GM23338 (cell line): ENCODE data around the gene NCF2. TPM values are rescaled to one million over a fixed set of nuclear protein-coding genes. Genes with fewer than 3 reads are reported as not detected.

Experiments
- ATAC-seq: fragments of 200-7000 bp; cut with Tn5 transposase; 3 replicates; pipeline ENCODE4 v1.9.1; 2020
- DNase-seq: peaks from one replicate; pipeline ENCODE4 v3.0.0-alpha.2; 2015; ENCODE audit warnings: low spot score
- H2AFZ ChIP-seq: fragments of 200-600 bp; sonication (generic); 2 replicates; pipeline ENCODE4 v1.8.0; 2016; ENCODE audit warnings: antibody characterized with exemption, mild to moderate bottlenecking, moderate library complexity
- H3F3A ChIP-seq: fragments of 200-600 bp; sonication (generic); replicated peaks from 2 replicates; pipeline ENCODE4 v1.8.0; 2017; ENCODE audit warnings: antibody characterized with exemption, mixed run types, low read depth
- H3K27ac ChIP-seq: fragments of 200-600 bp; sonication (generic); 2 replicates; pipeline ENCODE4 v1.6.1; 2016; ENCODE audit warnings: low read depth
- H3K27me3 ChIP-seq: fragments of 200-600 bp; sonication (generic); 2 replicates; pipeline ENCODE4 v1.8.0; 2016; ENCODE audit warnings: mild to moderate bottlenecking, mixed run types, moderate library complexity; ENCODE audit not compliant: insufficient read depth
- H3K36me3 ChIP-seq: fragments of 200-600 bp; sonication (generic); 2 replicates; pipeline ENCODE4 v1.8.0; 2016; ENCODE audit warnings: mild to moderate bottlenecking; ENCODE audit not compliant: insufficient read depth
- H3K4me1 ChIP-seq: fragments of 200-600 bp; sonication (generic); 2 replicates; pipeline ENCODE4 v1.8.0; 2016; ENCODE audit warnings: mild to moderate bottlenecking, moderate library complexity; ENCODE audit not compliant: insufficient read depth
- H3K4me2 ChIP-seq: fragments of 200-600 bp; sonication (generic); 2 replicates; pipeline ENCODE4 v1.7.1; 2017; ENCODE audit warnings: mixed run types
- H3K4me3 ChIP-seq: fragments of 200-600 bp; sonication (generic); 2 replicates; pipeline ENCODE4 v1.6.1; 2016; ENCODE audit warnings: mixed run types
- H3K79me2 ChIP-seq: fragments of 200-600 bp; sonication (generic); replicated peaks from 2 replicates; pipeline ENCODE4 v1.8.0; 2017; ENCODE audit warnings: mild to moderate bottlenecking; ENCODE audit not compliant: insufficient read depth
- H3K9me2 ChIP-seq: fragments of 200-600 bp; sonication (generic); 2 replicates; pipeline ENCODE4 v1.8.0; 2017; ENCODE audit not compliant: insufficient read depth
- H4K20me1 ChIP-seq: fragments of 200-600 bp; sonication (generic); replicated peaks from 2 replicates; pipeline ENCODE4 v1.8.0; 2017; ENCODE audit warnings: mild to moderate bottlenecking; ENCODE audit not compliant: insufficient read depth
- H3K27ac Mint-ChIP-seq: 2 replicates; pipeline ENCODE4 v1.8.0; 2020; ENCODE audit warnings: inconsistent platforms, mild to moderate bottlenecking, moderate library complexity, mixed read lengths
- H3K27me3 Mint-ChIP-seq: 3 replicates; pipeline ENCODE4 v1.8.0; 2022; ENCODE audit warnings: low read depth, mild to moderate bottlenecking, moderate library complexity, mixed read lengths, inconsistent platforms; ENCODE audit not compliant: insufficient read depth, poor library complexity
- H3K36me3 Mint-ChIP-seq: 3 replicates; pipeline ENCODE4 v1.8.0; 2021; ENCODE audit warnings: low read depth, mild to moderate bottlenecking, inconsistent platforms, moderate library complexity, mixed read lengths
- H3K4me1 Mint-ChIP-seq: 3 replicates; pipeline ENCODE4 v1.8.0; 2020; ENCODE audit warnings: mild to moderate bottlenecking, inconsistent platforms, mixed read lengths
- H3K4me3 Mint-ChIP-seq: 3 replicates; pipeline ENCODE4 v1.8.0; 2021; ENCODE audit warnings: moderate library complexity, mild to moderate bottlenecking, inconsistent platforms, mixed read lengths
- H3K9me3 Mint-ChIP-seq: 3 replicates; pipeline ENCODE4 v1.8.0; 2020; ENCODE audit warnings: moderate library complexity, mild to moderate bottlenecking, inconsistent platforms, mixed read lengths
- CTCF ChIP-seq, 2 experiments: fragments of 200-600 bp in 1 of 2; sonication (generic) in 1 of 2; conservative IDR thresholded peaks; 2 replicates each; pipeline versions ENCODE4 v1.5.1 to v1.6.1; 2016 to 2017; ENCODE audit warnings: antibody characterized with exemption in 2 of 2, low read depth in 2 of 2, mild to moderate bottlenecking in 2 of 2, moderate library complexity in 1 of 2
- EZH2 ChIP-seq: fragments of 200-600 bp; sonication (generic); IDR thresholded peaks from one replicate; pipeline ENCODE4 v1.8.0; 2017; ENCODE audit warnings: antibody characterized with exemption, mild to moderate bottlenecking, low read depth; ENCODE audit not compliant: unreplicated experiment
- JUNB ChIP-seq: IDR thresholded peaks from one replicate; pipeline ENCODE4 v1.6.1; 2016; ENCODE audit warnings: antibody characterized with exemption; ENCODE audit not compliant: unreplicated experiment
- NANOG ChIP-seq: IDR thresholded peaks from 2 replicates; pipeline ENCODE4 v1.6.1; 2016; ENCODE audit warnings: antibody characterized with exemption, borderline replicate concordance
- ZNF114 ChIP-seq: fragments of 250-450 bp; sonication (Bioruptor Pico); IDR thresholded peaks from 2 replicates; pipeline ENCODE4 v1.5.0; 2020; ENCODE audit warnings: mild to moderate bottlenecking, moderate library complexity
- ZNF331 ChIP-seq: fragments of 250-450 bp; sonication (Bioruptor Pico); IDR thresholded peaks from 2 replicates; pipeline ENCODE4 v1.5.0; 2020; ENCODE audit warnings: low read depth, mild to moderate bottlenecking, moderate library complexity
- polyA plus RNA-seq: library from polyadenylated mRNA; unstranded; fragments of >200 nt; fragmentation: Nextera tagmentation; extraction: Ambion mirVana; gene quantifications from 2 replicates; pipeline ENCODE4 v1.2.1, GENCODE V29; 2016
- total RNA-seq: library from RNA; depleted of rRNA; stranded (reverse); fragments of >200 nt; shearing (Covaris generic); gene quantifications from 2 replicates; pipeline ENCODE4 v1.2.3, GENCODE V29; 2014
- TF ChIP-seq, protein P1 (sequence below): IDR thresholded peaks from 2 replicates; pipeline ENCODE4 v1.6.1; 2016; ENCODE audit warnings: antibody characterized with exemption
- TF ChIP-seq, protein P2 (sequence below): fragments of 250-450 bp; sonication (Bioruptor Pico); IDR thresholded peaks from 2 replicates; pipeline ENCODE4 v1.5.0; 2020; ENCODE audit warnings: mild to moderate bottlenecking, moderate library complexity

NCF2 gene
- total and polyA plus RNA-seq, 2 experiments from 2014 or later, result not detected

DNA sequence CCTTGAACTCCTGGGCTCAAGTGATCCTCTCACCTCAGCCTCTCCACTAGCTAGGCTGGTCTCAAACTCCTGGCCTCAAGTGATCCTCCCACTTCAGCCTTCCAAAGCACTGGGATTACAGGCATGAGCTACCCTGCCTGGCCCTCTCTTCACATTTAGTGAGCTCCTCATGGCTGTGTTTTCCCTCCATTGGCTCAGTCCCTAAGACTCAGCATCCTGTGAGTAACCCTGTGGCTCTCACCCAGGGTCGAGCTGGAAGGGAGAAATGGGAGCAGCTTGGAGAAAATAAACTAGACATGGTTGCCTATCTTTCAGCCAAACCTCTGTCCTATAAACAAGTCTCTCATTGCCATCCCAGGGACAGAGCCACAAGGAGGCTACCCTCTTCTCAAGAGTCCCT lies 17.5 kb downstream of the NCF2 start:
- Mint-ChIP-seq H3K36me3 (no peaks in the 10 kb centered on the region), H3K4me3 (no peak overlapping the region), H3K9me3 (no peaks in the 10 kb centered on the region), H3K27ac (no peak overlapping the region; the same call in 1 of the 2 replicates), H3K4me1 (no peaks in the 10 kb centered on the region), H3K27me3 (peaks cover 7% of the 10 kb centered on the region)
- Histone ChIP-seq H3K4me1 (no peaks in the 10 kb centered on the region), H3F3A (no peaks in the 10 kb centered on the region), H3K9me2 (0 out of 2 replicates have a peak, but pooled peaks cover 3% of the 10 kb centered on the region), H3K36me3 (no peaks in the 10 kb centered on the region), H2AFZ (no peak overlapping the region), H3K27me3 (no peaks in the 10 kb centered on the region), H3K4me2 (no peak overlapping the region), H3K79me2 (no peaks in the 10 kb centered on the region), H4K20me1 (no peaks in the 10 kb centered on the region), H3K27ac (no peak overlapping the region), H3K4me3 (no peak overlapping the region)
- TF ChIP-seq, protein P1, sequence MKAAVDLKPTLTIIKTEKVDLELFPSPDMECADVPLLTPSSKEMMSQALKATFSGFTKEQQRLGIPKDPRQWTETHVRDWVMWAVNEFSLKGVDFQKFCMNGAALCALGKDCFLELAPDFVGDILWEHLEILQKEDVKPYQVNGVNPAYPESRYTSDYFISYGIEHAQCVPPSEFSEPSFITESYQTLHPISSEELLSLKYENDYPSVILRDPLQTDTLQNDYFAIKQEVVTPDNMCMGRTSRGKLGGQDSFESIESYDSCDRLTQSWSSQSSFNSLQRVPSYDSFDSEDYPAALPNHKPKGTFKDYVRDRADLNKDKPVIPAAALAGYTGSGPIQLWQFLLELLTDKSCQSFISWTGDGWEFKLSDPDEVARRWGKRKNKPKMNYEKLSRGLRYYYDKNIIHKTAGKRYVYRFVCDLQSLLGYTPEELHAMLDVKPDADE, result no peak
- TF ChIP-seq, protein P2, sequence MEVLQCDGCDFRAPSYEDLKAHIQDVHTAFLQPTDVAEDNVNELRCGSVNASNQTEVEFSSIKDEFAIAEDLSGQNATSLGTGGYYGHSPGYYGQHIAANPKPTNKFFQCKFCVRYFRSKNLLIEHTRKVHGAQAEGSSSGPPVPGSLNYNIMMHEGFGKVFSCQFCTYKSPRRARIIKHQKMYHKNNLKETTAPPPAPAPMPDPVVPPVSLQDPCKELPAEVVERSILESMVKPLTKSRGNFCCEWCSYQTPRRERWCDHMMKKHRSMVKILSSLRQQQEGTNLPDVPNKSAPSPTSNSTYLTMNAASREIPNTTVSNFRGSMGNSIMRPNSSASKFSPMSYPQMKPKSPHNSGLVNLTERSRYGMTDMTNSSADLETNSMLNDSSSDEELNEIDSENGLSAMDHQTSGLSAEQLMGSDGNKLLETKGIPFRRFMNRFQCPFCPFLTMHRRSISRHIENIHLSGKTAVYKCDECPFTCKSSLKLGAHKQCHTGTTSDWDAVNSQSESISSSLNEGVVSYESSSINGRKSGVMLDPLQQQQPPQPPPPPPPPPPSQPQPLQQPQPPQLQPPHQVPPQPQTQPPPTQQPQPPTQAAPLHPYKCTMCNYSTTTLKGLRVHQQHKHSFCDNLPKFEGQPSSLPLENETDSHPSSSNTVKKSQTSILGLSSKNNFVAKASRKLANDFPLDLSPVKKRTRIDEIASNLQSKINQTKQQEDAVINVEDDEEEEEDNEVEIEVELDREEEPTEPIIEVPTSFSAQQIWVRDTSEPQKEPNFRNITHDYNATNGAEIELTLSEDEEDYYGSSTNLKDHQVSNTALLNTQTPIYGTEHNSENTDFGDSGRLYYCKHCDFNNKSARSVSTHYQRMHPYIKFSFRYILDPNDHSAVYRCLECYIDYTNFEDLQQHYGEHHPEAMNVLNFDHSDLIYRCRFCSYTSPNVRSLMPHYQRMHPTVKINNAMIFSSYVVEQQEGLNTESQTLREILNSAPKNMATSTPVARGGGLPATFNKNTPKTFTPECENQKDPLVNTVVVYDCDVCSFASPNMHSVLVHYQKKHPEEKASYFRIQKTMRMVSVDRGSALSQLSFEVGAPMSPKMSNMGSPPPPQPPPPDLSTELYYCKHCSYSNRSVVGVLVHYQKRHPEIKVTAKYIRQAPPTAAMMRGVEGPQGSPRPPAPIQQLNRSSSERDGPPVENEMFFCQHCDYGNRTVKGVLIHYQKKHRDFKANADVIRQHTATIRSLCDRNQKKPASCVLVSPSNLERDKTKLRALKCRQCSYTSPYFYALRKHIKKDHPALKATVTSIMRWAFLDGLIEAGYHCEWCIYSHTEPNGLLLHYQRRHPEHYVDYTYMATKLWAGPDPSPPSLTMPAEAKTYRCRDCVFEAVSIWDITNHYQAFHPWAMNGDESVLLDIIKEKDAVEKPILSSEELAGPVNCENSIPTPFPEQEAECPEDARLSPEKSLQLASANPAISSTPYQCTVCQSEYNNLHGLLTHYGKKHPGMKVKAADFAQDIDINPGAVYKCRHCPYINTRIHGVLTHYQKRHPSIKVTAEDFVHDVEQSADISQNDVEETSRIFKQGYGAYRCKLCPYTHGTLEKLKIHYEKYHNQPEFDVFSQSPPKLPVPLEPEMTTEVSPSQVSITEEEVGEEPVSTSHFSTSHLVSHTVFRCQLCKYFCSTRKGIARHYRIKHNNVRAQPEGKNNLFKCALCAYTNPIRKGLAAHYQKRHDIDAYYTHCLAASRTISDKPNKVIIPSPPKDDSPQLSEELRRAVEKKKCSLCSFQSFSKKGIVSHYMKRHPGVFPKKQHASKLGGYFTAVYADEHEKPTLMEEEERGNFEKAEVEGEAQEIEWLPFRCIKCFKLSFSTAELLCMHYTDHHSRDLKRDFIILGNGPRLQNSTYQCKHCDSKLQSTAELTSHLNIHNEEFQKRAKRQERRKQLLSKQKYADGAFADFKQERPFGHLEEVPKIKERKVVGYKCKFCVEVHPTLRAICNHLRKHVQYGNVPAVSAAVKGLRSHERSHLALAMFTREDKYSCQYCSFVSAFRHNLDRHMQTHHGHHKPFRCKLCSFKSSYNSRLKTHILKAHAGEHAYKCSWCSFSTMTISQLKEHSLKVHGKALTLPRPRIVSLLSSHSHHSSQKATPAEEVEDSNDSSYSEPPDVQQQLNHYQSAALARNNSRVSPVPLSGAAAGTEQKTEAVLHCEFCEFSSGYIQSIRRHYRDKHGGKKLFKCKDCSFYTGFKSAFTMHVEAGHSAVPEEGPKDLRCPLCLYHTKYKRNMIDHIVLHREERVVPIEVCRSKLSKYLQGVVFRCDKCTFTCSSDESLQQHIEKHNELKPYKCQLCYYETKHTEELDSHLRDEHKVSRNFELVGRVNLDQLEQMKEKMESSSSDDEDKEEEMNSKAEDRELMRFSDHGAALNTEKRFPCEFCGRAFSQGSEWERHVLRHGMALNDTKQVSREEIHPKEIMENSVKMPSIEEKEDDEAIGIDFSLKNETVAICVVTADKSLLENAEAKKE (CRISPR knock-in tag), result no peak
- no peak for TF ChIP-seq JUNB
- no peak for TF ChIP-seq CTCF (conservative IDR thresholded peaks at IDR 0.05; ENCODE audit: low read depth in 2 of 2)
- TF ChIP-seq NANOG, result no peak
- no peak for TF ChIP-seq EZH2
- no peak for TF ChIP-seq ZNF331 (CRISPR knock-in tag)
- TF ChIP-seq ZNF114 (CRISPR knock-in tag), result no peak
- DNase-seq, result no peak
- no peak for ATAC-seq
